GM19035 (cell line): ENCODE data around the gene FTL.

Experiments used
- ATAC-seq: cut with Tn5 transposase; IDR thresholded peaks from one replicate; pipeline ENCODE4 v1.9.1; 2021; ENCODE audit not compliant: unreplicated experiment

The FTL gene

GRCh38 chr19:48964205-48965039, 687 bp upstream of the FTL start:
- no peak for ATAC-seq

- ATAC-seq, result peak; percentile 22
Measured at GRCh38 chr19:48965806-48966540, 864 bp downstream of the FTL start.

DNA sequence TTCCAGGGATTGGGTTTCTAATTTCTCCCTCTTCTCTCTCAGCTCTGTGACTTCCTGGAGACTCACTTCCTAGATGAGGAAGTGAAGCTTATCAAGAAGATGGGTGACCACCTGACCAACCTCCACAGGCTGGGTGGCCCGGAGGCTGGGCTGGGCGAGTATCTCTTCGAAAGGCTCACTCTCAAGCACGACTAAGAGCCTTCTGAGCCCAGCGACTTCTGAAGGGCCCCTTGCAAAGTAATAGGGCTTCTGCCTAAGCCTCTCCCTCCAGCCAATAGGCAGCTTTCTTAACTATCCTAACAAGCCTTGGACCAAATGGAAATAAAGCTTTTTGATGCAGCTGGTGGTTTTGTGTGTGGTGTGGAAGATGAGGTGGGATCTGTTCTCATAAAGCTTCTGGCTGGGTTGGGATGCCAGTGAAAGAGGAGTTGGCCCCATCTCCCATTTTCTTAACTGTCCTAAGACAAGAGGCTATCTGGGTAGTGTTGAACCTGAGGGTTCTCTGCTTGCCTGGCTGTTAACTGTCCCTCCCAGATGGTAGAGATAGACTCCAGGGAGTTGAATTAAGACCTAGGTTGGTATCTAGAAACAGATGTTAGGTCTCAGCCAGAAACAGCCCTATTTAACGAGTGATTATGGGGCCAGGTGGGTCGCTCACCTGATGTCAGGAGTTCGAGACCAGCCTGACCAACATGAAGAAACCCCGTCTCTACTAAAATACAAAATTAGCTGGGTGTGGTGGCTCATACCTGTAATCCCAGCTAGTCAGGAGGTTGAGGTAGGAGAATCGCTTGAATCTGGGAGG, 1.6 kb downstream of the FTL start:
- no peak for ATAC-seq

DNA sequence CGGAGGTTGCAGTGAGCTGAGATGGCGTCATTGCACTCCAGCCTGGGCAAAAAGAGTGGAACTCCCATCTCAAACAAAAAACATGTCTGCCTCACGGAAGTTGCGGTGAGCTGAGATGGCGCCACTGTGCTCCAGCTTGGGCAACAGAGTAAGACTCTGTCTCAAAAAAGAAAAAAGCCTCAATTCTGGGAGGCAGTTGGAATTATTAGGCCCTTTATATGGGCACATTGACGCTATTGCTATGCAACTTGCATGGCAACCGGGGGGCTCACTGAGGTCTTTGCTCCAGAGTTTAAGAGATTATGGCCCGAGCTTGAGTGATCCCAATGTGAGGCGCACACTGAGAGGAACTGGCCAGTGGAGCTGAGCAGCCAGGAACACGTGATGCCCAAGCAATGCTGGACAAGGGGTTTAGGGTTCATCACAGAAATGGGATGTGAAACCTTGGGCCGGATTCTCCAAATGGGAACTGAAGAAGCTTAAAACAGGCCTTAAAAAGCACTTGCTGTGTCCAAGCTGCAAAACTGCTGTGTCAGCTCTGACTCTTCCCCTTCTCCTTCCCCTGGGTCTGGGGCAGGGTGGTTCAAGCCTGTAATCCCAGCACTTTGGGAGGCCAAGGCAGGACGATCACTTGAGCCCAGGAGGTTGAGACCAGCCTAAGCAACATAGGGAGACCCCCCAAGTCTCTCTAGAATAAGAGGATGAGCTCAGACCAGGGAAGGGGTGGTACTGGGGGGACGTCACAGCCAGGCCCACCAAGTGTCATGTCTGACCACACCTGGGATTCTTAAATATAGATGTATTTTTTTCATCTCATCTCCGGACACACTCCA, 2.5 kb downstream of the FTL start:
- no peak for ATAC-seq

DNA sequence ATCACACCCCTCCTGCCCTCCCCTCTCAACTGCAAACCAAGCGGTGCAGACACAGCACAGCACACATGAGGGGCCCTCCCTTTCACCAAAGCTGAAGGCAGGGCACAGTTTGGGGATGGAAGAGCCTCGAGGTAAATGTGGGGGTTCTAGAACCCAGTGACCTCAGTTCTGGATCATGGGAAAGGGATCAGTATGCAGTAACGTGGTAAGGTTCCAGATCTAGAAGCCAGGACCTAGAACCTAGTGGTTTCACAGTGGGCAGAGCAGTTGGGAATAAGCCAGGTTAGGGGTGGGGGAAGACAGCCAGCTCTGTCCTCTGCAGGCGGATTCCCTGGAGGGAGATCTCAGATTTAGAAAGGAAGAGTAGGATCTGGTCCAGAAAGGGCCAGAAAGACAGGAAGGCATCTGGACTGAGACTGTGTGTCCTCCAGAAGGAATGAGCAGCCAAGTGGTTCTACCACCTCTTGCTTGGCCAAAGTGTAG, 3.1 kb downstream of the FTL start:
- ATAC-seq, result no peak

DNA sequence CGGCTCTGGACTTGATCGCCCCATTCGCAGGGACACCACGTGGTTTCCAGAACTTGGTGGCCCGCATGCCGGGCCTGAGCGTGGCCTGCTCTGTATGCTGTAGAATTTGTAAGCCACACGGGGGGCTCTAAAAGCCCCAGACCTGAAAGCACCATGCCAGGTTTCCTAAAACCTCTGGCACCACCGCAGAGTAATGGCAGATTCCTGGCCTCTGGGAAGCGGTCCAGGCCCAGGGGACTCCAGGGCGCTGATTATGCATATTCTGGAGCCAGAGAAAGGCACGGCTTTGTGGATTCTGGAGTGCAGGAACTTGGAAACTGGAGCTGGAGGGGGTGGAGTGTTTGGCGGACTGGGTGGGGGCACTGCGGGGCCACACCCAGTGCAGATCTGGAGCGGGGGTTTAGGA, 3.7 kb downstream of the FTL start:
- no peak for ATAC-seq

DNA sequence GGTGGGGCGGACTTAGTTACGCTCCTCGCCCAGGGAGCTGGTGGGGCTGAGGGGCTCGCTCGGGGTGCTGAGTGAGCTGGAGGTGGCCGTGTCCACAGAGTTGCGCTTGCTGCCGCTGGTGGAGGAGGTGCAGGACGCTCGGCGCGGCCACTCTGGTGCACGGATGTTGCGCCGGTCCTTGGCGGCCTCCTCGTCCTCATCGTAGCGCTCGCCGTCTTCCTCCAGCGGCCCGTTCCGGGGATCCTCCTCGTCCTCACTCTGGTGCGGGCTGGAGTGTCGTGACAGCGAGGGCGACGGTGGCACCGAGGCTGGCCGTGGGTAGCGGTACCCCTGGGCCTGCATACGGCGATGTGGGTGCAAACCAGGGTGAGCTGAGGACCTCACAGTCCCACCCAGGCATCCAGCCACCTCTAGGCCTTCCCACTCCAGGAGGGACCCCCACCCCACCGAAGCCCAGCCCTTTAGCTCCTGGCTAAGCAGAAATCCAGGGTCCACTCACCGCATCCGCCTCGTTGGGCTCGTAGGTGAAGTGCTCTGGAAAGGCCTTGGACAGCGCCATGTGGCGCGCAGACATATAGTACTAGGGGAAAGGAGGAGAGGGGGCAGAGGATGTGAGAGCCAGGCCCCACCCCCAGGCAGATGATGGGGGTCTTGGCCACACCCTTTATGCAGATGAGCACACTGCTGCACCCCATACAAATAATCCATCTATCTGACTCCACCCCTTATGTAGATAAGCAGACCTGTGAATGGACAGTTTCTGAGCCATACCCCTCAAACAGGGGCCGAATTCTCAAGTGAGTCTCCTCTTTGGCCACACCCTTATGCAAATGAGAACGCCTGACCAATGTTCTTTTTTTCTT, 4.4 kb downstream of the FTL start:
- no peak for ATAC-seq

GRCh38 chr19:48970139-48970766, 5.1 kb downstream of the FTL start:
- ATAC-seq, result no peak

- no peak for ATAC-seq
Measured at GRCh38 chr19:48970923-48971395, 5.8 kb downstream of the FTL start.

DNA sequence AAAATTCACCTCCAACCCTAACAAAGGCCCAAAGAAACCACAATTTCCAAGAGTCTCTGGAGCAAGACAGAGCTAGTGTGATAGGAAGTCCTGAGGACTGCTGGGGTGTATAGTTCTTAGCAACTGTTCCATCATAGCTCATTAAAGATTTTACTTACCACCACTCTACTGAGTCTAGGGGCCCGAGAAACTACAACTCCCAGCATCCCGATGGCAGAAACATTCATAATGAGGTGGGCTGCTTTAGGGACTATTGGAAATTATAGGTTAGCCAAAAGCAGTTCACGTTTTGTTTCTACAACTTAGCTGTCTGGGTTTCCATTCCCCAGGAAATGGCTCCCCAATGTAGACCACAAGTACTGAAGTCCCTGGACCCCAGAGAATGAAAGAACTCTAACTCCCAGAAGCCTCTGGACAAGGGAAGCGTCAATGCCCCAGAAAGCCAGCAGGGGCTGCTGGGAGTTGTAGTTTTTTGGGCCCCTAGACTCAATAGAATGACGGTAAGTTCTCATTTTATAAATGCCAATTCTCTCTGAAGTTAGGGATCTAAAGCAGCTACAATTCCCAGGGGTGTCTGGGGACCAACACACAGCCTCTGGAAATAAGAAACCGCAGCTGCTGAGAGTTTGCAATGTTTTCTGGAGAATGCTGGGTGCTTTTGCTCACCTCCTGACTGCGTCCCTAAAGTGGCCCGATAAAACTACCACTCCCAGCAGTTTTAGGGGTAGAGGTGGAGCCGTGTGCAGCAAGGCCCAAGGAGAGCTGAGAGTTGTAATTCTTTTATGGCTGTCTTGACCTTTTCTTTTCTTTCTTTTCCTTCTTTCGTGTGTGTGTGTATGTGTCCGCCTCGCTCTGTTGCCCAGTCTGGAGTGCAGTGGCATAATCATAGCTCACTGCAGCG, 11.1 kb downstream of the FTL start:
- ATAC-seq, result no peak

DNA sequence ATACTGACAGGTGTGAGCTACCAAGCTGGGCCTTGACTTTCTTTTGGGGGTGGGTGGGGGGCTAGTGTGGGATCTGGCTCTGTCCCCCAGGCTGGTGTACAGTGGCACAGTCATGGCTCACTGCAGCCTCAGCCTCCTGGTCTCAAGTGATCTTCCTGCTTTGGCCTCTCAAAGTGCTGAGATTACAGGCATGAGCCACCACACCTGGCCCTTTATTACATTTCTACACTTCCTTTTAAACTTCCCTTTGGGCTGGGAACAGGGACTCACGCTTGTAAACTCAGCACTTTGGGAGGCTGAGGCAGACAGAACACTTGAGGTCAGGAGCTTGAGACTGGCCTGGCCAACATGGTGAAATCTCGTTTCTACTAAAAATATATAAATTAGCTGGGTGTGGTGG, 12.0 kb downstream of the FTL start:
- ATAC-seq, result no peak

GRCh38 chr19:48982280-48982679, 17.2 kb downstream of the FTL start:
- no peak for ATAC-seq

DNA sequence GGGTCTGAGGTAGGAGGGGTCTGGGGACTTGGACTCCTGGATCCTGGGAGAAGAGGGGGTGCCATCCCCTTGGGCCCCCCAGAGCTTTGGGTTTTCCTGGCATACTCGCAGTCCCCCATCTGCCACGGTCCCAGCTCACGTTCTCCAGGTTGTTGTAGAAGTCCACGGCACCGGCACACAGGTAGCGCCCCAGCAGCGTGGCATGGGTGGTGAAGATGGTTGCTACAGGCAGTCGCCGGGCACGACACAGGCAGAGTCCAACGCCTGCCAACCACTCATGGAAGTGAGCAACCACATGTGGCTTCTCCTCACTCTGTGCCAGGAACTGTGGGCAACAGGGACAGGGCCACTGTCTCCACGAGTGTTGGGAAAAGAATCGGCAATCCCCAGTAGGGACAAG, 20.6 kb downstream of the FTL start:
- ATAC-seq, result no peak

DNA sequence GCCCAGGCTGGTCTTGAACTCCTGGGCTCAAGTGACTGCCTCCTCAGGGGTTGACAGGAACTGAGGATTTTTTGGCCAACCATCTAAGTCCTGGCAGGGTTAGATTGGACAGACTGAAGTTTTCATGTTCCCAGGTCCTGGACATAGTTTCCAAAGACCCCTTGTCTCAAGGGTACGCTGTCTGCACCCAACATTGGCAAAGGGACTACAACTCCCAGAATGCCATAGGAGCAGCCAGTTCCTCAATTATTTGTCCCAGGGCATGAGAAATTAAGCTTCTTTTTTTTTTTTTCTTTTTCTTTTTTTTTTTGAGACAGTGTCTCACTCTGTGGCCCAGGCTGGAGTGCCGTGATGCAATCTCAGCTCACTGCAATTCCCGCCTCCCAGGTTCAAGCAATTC, 21.1 kb downstream of the FTL start:
- ATAC-seq, result no peak

DNA sequence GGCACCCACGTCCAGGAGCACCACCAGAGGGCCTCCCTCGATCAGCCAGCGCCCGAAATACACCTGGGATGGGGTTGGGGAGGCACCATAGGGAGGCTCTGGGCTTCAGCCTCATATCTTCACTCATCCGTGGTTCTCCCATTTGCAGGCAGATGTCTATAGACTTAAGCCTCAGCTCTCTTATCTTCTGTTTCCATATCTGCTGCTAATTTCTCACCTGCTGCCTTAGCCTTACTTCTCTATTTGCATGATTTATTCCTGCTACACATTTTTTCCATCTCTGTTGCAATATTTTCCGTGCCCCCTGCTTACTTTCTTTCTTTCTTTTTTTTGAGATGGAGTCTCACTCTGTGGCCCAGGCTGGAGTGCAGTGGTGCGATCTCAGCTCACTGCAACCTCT, 22.2 kb downstream of the FTL start:
- ATAC-seq, result no peak

GRCh38 chr19:48988286-48988685, 23.2 kb downstream of the FTL start:
- ATAC-seq, result no peak

DNA sequence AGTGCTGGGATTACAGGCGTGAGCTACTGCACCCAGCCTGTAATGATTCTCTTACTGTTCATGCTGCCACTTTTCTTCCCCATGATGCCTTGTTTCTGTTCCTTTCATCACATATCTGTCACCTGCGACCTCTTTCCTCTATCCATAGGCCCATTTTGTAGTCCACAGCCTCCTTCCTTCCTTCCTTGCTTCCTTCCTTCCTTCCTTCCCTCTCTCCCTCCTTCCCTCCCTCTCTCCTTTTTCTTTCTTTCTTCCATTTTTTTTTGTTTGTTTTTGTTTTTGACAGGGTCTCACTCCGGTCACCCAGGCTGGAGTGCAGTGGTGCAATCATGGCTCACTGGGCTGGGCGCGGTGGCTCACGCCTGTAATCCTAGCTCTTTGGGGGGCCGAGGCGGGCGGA, 23.8 kb downstream of the FTL start:
- no peak for ATAC-seq

DNA sequence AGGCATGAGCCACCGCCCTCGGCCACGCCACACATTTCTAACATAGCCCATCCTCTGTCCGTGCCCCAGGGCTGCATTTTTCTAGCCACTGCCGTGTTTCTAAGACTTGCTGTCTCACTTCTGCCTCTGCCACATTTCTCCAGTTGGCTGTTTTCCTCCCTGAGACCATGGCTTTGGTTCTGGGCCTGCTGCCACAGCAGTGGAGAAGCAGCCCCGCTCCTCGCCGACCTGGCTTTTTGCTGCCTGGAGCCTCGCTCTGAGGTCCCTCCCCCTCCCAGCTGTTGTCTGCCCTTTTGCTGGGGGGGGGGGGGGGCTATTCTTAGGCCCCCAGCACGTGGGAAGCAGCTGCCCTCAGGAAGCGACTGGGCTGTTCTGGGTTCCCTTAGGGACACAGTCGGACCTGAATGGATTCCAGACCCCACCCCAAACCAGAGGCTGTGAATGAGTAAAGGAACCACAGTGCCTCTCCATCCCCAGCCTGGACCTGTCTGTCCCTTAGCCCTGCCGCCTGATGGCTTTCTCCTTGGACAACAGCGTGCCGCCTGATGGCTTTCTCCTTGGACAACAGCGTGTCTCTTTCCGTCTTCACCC, 24.7 kb downstream of the FTL start:
- no peak for ATAC-seq
